ENCODE measurements around the gene PLXNA4.

DNA sequence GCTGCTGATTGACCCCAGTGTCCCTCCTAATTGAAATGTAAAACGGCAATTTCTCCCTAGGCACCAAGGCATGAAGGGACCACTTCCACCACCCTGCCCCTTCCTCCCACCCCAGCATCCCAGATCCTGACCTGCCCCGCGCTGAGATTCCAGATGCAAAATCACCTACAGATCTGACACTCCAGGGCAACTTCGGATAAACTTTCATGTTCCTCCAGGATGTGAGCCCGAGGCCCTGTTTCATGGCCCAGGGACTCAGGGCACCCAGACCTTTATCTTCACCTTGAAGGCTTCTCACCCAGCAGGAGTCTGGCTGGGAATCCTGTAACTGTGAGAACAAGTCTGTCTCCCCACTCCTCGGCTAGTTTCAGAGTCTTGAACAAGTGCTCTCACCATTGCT is 361.8 kb downstream of the PLXNA4 start:
- TF ChIP-seq, protein P1, sequence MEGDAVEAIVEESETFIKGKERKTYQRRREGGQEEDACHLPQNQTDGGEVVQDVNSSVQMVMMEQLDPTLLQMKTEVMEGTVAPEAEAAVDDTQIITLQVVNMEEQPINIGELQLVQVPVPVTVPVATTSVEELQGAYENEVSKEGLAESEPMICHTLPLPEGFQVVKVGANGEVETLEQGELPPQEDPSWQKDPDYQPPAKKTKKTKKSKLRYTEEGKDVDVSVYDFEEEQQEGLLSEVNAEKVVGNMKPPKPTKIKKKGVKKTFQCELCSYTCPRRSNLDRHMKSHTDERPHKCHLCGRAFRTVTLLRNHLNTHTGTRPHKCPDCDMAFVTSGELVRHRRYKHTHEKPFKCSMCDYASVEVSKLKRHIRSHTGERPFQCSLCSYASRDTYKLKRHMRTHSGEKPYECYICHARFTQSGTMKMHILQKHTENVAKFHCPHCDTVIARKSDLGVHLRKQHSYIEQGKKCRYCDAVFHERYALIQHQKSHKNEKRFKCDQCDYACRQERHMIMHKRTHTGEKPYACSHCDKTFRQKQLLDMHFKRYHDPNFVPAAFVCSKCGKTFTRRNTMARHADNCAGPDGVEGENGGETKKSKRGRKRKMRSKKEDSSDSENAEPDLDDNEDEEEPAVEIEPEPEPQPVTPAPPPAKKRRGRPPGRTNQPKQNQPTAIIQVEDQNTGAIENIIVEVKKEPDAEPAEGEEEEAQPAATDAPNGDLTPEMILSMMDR (IDR thresholded peaks at IDR 0.05): no peak
- TF ChIP-seq CBFB (CRISPR knock-in tag; IDR thresholded peaks at IDR 0.05; ENCODE audit: low read depth) (no peak), ATF1 (CRISPR knock-in tag; IDR thresholded peaks at IDR 0.05) (no peak), NFYB (CRISPR knock-in tag; conservative IDR thresholded peaks at IDR 0.05; ENCODE audit: low read depth) (no peak), OVOL2 (CRISPR knock-in tag; IDR thresholded peaks at IDR 0.05; ENCODE audit: borderline replicate concordance) (no peak), ESRRA (CRISPR knock-in tag; IDR thresholded peaks at IDR 0.05; ENCODE audit: borderline replicate concordance) (no peak), NR2C2 (CRISPR knock-in tag; IDR thresholded peaks at IDR 0.05) (no peak), ZNF416 (CRISPR knock-in tag; IDR thresholded peaks at IDR 0.05) (no peak), TCF7 (CRISPR knock-in tag; IDR thresholded peaks at IDR 0.05; ENCODE audit: low read depth) (no peak)
- TF ChIP-seq, protein P2, sequence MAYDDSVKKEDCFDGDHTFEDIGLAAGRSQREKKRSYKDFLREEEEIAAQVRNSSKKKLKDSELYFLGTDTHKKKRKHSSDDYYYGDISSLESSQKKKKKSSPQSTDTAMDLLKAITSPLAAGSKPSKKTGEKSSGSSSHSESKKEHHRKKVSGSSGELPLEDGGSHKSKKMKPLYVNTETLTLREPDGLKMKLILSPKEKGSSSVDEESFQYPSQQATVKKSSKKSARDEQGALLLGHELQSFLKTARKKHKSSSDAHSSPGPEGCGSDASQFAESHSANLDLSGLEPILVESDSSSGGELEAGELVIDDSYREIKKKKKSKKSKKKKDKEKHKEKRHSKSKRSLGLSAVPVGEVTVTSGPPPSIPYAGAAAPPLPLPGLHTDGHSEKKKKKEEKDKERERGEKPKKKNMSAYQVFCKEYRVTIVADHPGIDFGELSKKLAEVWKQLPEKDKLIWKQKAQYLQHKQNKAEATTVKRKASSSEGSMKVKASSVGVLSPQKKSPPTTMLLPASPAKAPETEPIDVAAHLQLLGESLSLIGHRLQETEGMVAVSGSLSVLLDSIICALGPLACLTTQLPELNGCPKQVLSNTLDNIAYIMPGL (CRISPR knock-in tag; IDR thresholded peaks at IDR 0.05): no peak
- TF ChIP-seq, protein P3, sequence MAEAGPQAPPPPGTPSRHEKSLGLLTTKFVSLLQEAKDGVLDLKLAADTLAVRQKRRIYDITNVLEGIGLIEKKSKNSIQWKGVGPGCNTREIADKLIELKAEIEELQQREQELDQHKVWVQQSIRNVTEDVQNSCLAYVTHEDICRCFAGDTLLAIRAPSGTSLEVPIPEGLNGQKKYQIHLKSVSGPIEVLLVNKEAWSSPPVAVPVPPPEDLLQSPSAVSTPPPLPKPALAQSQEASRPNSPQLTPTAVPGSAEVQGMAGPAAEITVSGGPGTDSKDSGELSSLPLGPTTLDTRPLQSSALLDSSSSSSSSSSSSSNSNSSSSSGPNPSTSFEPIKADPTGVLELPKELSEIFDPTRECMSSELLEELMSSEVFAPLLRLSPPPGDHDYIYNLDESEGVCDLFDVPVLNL (CRISPR knock-in tag; IDR thresholded peaks at IDR 0.05; ENCODE audit: borderline replicate concordance, low read depth): no peak
- TF ChIP-seq, protein P4, sequence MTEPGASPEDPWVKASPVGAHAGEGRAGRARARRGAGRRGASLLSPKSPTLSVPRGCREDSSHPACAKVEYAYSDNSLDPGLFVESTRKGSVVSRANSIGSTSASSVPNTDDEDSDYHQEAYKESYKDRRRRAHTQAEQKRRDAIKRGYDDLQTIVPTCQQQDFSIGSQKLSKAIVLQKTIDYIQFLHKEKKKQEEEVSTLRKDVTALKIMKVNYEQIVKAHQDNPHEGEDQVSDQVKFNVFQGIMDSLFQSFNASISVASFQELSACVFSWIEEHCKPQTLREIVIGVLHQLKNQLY (CRISPR knock-in tag; IDR thresholded peaks at IDR 0.05): no peak
- TF ChIP-seq, protein P5, sequence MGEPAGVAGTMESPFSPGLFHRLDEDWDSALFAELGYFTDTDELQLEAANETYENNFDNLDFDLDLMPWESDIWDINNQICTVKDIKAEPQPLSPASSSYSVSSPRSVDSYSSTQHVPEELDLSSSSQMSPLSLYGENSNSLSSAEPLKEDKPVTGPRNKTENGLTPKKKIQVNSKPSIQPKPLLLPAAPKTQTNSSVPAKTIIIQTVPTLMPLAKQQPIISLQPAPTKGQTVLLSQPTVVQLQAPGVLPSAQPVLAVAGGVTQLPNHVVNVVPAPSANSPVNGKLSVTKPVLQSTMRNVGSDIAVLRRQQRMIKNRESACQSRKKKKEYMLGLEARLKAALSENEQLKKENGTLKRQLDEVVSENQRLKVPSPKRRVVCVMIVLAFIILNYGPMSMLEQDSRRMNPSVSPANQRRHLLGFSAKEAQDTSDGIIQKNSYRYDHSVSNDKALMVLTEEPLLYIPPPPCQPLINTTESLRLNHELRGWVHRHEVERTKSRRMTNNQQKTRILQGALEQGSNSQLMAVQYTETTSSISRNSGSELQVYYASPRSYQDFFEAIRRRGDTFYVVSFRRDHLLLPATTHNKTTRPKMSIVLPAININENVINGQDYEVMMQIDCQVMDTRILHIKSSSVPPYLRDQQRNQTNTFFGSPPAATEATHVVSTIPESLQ (CRISPR knock-in tag; IDR thresholded peaks at IDR 0.05): no peak
- TF ChIP-seq, protein P6, sequence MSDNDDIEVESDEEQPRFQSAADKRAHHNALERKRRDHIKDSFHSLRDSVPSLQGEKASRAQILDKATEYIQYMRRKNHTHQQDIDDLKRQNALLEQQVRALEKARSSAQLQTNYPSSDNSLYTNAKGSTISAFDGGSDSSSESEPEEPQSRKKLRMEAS (CRISPR knock-in tag; IDR thresholded peaks at IDR 0.05): no peak

Measured in WTC11 (cell line).